ENCODE data around the gene LRRC9.

LRRC9 gene

GRCh38 chr14:59913187-59913586 is 6.8 kb upstream of the LRRC9 start:
- DNase-seq (ENCODE audit: low read depth), result no peak
- TF ChIP-seq, protein P1, sequence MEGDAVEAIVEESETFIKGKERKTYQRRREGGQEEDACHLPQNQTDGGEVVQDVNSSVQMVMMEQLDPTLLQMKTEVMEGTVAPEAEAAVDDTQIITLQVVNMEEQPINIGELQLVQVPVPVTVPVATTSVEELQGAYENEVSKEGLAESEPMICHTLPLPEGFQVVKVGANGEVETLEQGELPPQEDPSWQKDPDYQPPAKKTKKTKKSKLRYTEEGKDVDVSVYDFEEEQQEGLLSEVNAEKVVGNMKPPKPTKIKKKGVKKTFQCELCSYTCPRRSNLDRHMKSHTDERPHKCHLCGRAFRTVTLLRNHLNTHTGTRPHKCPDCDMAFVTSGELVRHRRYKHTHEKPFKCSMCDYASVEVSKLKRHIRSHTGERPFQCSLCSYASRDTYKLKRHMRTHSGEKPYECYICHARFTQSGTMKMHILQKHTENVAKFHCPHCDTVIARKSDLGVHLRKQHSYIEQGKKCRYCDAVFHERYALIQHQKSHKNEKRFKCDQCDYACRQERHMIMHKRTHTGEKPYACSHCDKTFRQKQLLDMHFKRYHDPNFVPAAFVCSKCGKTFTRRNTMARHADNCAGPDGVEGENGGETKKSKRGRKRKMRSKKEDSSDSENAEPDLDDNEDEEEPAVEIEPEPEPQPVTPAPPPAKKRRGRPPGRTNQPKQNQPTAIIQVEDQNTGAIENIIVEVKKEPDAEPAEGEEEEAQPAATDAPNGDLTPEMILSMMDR (IDR thresholded peaks at IDR 0.05; ENCODE audit: low read depth, low read length), result no peak
- no peak for TF ChIP-seq MAX (IDR thresholded peaks at IDR 0.05; ENCODE audit: low read depth, low read length)
- no peak for TF ChIP-seq POLR2A (IDR thresholded peaks at IDR 0.05; ENCODE audit: extremely low read depth, insufficient read length)
- TF ChIP-seq MYC (IDR thresholded peaks at IDR 0.05; ENCODE audit: low read depth, low read length), result no peak
- H3K4me3 ChIP-seq (ENCODE audit: low read depth, low read length), result no peak overlapping the region

GRCh38 chr14:59918824-59919569 is 947 bp upstream of the LRRC9 start:
- H3K4me3 ChIP-seq (ENCODE audit: low read depth, low read length), result no peak overlapping the region
- DNase-seq (ENCODE audit: low read depth), result peak; percentile 10
- TF ChIP-seq POLR2A (IDR thresholded peaks at IDR 0.05; ENCODE audit: extremely low read depth, insufficient read length) (no peak), MYC (IDR thresholded peaks at IDR 0.05; ENCODE audit: low read depth, low read length) (no peak), MAX (IDR thresholded peaks at IDR 0.05; ENCODE audit: low read depth, low read length) (no peak)
- TF ChIP-seq, protein P1 (IDR thresholded peaks at IDR 0.05; ENCODE audit: low read depth, low read length), result no peak

- DNase-seq (ENCODE audit: low read depth), result no peak
- TF ChIP-seq MYC (IDR thresholded peaks at IDR 0.05; ENCODE audit: low read depth, low read length), result no peak
- TF ChIP-seq, protein P1 (IDR thresholded peaks at IDR 0.05; ENCODE audit: low read depth, low read length), result no peak
- TF ChIP-seq POLR2A (IDR thresholded peaks at IDR 0.05; ENCODE audit: extremely low read depth, insufficient read length), result no peak
- TF ChIP-seq MAX (IDR thresholded peaks at IDR 0.05; ENCODE audit: low read depth, low read length), result no peak
- no peak overlapping the region for H3K4me3 ChIP-seq (ENCODE audit: low read depth, low read length)
These were observed 387 bp downstream of the LRRC9 start for GRCh38 chr14:59920378-59920683.

DNA sequence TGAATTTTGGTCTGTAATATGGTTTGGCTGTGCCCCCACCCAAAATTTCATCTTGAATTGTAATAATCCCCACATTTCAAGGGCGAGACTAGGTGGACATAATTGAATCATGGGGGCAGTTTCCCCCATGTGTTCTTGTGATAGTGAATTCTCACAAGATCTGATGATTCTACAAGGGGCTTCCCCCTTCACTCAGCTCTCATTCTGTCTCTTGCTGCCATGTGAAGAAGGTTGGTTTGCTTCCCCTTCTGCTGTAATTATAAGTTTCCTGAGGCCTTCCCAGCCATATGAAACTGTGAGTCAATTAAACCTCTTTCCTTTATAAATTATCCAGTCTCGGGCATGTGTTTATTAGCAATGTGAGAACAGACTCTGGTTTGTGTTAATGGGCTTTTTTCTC is 5.9 kb downstream of the LRRC9 start:
- no peak overlapping the region for H3K4me3 ChIP-seq (ENCODE audit: low read depth, low read length)
- no peak for DNase-seq (ENCODE audit: low read depth)
- no peak for TF ChIP-seq MYC (IDR thresholded peaks at IDR 0.05; ENCODE audit: low read depth, low read length)
- TF ChIP-seq, protein P1 (IDR thresholded peaks at IDR 0.05; ENCODE audit: low read depth, low read length), result no peak
- no peak for TF ChIP-seq POLR2A (IDR thresholded peaks at IDR 0.05; ENCODE audit: extremely low read depth, insufficient read length)
- no peak for TF ChIP-seq MAX (IDR thresholded peaks at IDR 0.05; ENCODE audit: low read depth, low read length)

DNA sequence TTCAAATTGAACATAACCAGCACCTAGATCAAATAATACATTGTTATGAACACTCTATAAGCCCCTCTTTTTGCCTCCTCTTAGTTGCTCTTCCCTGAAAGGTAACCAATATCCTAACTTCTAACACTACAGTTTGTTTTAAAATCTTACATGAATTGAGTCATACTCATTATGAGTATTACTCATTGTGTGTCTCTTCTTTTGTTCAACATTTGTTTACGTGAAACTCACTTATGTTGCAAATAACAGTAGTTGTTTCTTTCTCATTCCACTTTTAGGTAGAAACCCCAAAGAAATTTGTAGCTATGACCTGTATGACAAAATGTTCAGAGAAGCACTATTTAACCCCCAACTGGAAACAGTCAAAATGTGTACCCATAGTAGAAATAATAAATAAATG is 6.6 kb downstream of the LRRC9 start:
- no peak for DNase-seq (ENCODE audit: low read depth)
- TF ChIP-seq MAX (IDR thresholded peaks at IDR 0.05; ENCODE audit: low read depth, low read length) (no peak), POLR2A (IDR thresholded peaks at IDR 0.05; ENCODE audit: extremely low read depth, insufficient read length) (no peak), MYC (IDR thresholded peaks at IDR 0.05; ENCODE audit: low read depth, low read length) (no peak)
- TF ChIP-seq, protein P1 (IDR thresholded peaks at IDR 0.05; ENCODE audit: low read depth, low read length), result no peak
- H3K4me3 ChIP-seq (ENCODE audit: low read depth, low read length), result no peak overlapping the region

All from NB4 (cell line).